NCI-H510A treated with DMSO at 0.1 percent for 48 hours (cell line): Measurements from ENCODE around the gene SNX8.

ENCODE experiments used
- DNase-seq: peaks from one replicate; lab custom pipeline; 2025; lab: John Stamatoyannopoulos, UW

SNX8 gene

GRCh38 chr7:2202361-2202761, 111.9 kb downstream of the SNX8 start:
- no peak for DNase-seq
